RKO (cell line): ENCODE data around the gene PGM5.

Experiments
- DNase-seq: peaks from one replicate; pipeline ENCODE4 v3.0.0-alpha.2; 2016; ENCODE audit warnings: low spot score

Gene PGM5

GRCh38 chr9:68497629-68498028 is 141.2 kb downstream of the PGM5 start:
- DNase-seq = no peak

DNA sequence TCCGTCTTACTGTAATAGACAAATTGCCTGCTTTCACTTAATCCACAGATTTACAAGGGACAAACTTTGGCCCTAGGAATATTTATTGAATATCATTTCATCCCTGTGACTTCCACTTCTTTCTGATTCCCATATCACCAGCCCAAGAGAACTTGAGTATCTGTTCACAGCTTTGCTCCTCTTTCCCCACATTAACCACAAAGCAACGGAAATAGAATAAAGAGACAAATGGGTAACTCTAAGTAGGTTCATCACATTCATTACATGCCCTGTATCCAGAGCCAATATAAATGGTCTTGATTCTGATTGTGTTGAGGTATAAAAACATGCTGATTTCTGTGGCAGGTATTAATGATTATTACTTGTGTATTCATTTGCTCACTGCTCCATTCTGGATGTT is 142.4 kb downstream of the PGM5 start:
- no peak for DNase-seq

GRCh38 chr9:68500457-68501381 is 144.3 kb downstream of the PGM5 start:
- no peak for DNase-seq

- no peak for DNase-seq
Measured at GRCh38 chr9:68502279-68502678, 145.9 kb downstream of the PGM5 start.

DNA sequence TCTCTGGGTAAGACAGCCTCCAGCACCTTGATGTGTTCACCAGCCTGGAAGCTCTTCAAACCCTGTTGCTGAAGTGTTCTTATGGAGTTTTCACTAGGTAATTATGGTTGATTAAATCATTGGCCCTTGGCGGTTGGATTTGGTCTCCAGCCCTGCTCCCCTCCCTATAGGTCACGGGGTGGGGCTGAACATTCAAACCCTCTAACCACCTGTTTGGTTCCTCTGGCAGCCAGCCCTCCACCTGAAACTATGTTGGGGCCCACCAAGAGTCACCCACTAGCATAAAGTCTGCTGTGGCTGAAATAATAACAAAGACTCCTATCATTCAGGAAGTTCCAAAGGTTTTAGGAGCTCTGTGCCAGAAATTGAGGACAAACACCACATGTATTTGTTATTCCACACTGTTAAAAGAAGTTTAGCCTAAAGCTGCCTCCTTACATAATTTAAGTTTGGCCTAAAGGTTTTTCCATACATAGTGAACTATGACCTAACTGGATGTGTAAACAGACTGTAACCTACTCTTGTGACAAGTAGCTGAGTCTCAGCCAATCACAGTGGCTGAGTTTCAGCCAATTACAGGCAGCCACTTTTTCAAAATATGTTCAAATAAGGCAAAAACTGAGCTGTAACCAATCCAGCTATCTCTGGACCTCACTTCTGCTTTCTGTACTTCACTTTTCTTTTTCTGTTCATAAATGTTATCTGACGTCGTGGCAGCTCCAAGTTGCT is 149.4 kb downstream of the PGM5 start:
- DNase-seq = peak; percentile 11

GRCh38 chr9:68506551-68506950 is 150.1 kb downstream of the PGM5 start:
- DNase-seq = no peak

- peak; percentile 30 for DNase-seq
Measured at GRCh38 chr9:68507130-68507805, 150.9 kb downstream of the PGM5 start.

GRCh38 chr9:68507806-68508145 is 151.4 kb downstream of the PGM5 start:
- DNase-seq = no peak

DNA sequence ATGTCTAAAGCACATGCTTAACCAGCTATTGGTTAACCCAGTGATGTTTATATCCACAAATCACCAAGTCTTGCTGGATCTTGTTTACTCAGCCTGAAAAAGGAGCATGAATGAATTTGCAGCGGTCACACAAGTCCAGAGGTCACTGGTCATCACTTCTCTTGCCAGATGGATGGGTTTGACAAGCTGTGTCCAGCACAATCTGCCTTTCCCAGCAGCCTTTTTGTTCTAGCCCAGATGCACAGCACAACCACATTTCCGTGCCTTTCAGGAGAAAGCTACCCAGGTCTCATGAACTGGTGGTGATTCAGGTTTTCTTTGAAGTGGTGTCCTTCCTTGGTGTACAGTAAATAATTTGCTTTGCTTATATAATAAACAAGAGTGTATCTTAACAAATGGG is 152.1 kb downstream of the PGM5 start:
- no peak for DNase-seq

DNA sequence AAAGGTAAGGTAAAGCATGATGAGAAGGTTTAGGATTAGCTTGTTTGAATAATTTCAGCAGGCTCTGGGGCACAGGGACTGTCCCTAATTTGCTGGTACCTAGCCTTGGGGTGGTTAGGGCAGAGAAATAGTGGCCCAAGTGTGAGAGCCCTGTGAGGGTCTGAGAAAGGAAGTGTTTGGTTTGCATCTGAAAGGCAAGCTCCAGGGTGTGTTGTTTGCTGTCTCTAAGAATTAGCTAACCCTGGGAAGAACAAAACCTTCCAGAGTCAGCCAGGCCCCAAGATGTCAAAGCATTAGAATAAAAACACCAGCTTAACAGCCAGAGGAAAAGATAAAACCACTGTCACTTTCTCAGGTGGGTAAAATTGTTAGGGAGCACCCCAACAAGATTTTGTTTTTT is 153.3 kb downstream of the PGM5 start:
- no peak for DNase-seq

GRCh38 chr9:68513385-68513784 is 157.0 kb downstream of the PGM5 start:
- DNase-seq = no peak

- DNase-seq = no peak
Measured at GRCh38 chr9:68513981-68514380, 157.6 kb downstream of the PGM5 start.

GRCh38 chr9:68515326-68516017 is 159.1 kb downstream of the PGM5 start:
- DNase-seq = peak; percentile 3

GRCh38 chr9:68522131-68522530 is 165.7 kb downstream of the PGM5 start:
- DNase-seq = no peak

- no peak for DNase-seq
Measured at GRCh38 chr9:68522954-68523353, 166.5 kb downstream of the PGM5 start.

DNA sequence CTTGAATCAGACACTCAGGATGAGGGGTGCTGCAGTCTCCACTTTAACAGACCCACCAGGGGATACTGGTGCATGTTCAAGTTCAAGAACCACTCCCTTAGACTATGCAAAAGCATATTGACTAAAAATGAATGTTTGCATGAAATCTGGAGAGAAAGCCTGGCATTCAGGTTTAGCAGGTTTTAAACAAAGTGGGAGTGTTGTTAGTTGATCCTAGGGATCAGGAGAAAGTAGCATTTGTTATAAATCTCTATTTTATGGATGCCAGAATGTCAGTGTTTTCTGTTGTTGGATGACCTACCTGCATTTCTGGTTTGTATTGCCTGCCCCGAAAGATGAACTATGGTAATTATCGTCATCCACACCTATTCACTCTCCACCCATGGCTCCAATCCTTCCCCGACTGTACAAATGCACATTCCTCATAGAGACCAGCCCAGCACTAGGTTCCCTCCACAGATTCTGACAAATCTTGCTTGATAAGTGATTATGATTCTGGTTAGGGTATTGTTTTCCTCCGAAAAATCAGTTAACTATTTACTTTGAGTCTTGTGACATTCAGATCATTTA is 167.0 kb downstream of the PGM5 start:
- no peak for DNase-seq

DNA sequence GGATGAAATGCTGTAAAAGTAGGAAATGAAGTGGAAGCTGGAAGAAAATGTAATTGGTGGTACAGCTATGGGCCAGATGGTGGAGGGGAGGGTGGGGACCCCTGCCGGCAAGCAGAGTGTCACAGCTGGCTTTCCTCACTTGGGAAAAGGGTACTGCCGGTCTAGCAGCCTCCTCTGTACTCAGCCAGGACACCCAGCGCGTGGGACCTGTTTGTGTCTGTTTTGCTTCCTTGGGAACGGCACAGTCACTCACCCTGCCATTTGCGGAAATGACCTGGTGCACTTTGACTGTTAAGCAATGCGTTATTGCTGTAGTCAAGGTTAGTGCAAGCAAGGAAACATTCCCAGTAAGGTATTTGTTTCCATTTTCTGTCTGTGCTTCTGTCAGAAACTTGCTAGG is 174.2 kb downstream of the PGM5 start:
- DNase-seq = no peak

DNA sequence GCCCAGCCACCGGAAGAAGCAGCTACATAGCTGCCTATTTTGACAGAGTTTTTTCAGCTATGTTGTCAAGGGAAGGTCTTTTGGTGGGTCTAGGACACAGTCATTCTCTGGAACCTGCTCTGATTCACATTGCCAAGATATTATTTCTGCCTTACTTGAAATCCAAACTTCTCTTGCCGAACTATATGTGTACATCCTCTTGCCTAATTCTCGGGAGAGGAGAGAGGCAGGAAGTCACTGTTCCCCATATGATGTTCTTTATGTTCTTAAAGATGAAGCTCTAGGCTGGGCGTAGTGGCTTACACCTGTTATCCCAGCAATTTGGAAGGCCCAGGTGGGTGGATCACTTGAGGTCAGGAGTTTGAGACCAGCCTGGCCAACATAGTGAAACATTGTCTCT is 175.7 kb downstream of the PGM5 start:
- no peak for DNase-seq

- no peak for DNase-seq
Measured at GRCh38 chr9:68533678-68534077, 177.3 kb downstream of the PGM5 start.

DNA sequence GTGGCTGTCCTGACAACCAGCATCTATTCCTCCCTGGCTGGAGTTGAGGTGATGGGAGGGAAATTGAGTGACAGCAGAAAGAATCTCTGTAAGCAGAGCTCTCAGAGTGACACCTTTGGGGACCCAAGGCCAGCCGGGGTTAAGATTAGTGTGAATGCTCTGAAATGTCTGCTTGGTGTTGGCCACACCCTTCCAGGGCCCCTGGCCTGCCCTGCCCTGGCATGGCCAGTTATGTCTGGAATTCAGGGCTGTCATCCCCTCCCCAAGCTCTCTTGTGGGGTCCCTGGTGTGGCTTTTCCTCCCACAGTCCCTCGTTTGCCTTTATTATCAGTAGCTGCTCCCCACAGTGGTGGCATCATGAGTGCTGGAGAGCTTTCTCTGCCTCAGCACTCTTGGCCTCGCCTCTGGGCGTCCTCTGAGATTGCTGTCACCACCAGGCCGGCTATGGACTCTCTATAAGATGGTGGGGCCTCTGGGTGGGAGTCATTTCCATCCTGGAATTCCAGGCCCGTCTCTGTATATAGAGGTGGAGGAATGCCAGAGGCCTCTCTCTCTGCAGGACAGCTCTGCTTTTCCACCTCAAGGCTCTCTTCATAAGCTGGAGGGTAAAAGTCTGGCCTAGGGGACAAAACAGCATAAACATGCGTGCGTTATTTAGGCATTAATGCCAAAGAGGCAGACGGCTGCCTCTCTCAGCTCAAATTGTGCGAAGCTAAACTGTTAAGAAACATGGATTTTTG is 180.6 kb downstream of the PGM5 start:
- DNase-seq = no peak

- DNase-seq = no peak
Measured at GRCh38 chr9:68537616-68537880, 181.1 kb downstream of the PGM5 start.

- no peak for DNase-seq
Measured at GRCh38 chr9:68538200-68538599, 181.8 kb downstream of the PGM5 start.
